NCI-H510A (cell line): ENCODE measurements around the gene ZNF605.
"Not testable (repeated sequence)": the region's sequence is repeated elsewhere in the genome, so short reads cannot be mapped to it uniquely, and the experiment has no call there.

ENCODE experiments used
- DNase-seq: peaks from one replicate; lab custom pipeline; 2025; lab: John Stamatoyannopoulos, UW

Gene ZNF605

GRCh38 chr12:132908145-132909029 is 47.7 kb downstream of the ZNF605 start:
- peak; percentile 97 for DNase-seq

- not testable (repeated sequence) for DNase-seq
Measured at GRCh38 chr12:132907789-132908144, 48.3 kb downstream of the ZNF605 start.

DNA sequence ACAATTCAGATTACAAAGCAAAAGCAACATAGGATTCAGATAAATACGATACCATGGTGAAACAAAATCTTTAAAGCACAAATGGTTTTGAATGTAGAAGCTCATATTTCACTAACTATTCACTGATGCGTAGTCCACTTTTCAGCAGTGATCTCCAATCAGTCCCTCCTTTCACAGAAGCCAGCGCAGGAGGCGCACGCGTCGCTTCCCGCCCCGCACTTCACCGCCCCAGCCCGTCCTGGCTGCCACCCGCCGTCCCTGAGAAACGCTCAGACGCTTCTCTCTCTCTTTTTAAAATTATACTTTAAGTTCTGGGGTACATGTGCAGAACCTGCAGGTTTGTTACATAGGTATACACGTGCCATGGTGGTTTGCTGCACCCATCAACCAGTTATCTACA is 48.9 kb downstream of the ZNF605 start:
- DNase-seq, result no peak

- DNase-seq, result no peak
Measured at GRCh38 chr12:132904718-132905328, 51.3 kb downstream of the ZNF605 start.

DNA sequence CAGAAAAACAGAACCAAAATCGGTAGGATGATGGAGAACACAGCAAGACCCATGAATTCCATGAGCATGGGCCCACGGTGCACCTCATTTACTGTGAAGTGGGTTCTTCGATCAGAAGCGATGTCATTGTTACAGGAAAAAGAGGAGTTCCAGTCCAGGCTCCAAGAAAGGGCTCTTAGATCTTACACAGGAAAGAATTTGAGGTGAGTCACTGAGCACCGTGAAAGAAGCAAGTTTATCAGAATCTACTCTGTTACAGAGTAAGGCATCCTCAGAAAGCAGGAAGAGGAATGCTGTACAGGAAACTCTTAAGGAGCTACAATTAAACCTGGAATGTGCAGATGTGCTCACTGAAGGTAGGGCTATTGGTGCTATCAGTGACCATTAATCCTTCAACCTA is 57.1 kb downstream of the ZNF605 start:
- no peak for DNase-seq

DNA sequence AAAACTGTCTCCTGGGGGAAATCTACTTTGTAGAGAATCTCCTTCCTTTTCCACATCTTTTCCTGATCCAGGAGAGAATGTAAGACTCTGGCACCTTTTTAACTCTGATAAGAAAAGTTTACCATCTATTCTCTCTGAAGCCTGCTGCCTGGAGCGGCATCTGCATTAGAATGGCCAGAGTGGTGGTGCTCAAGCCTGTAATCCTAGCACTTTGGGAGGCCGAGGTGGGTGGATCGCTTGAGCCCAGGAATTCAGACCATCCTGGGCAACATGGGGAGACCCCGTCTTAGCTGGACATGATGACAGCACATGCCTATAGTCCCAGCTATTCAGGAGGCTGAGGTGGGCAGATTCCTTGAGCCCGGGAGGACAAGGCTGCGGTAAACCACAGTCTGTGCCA is 67.3 kb downstream of the ZNF605 start:
- DNase-seq, result no peak

DNA sequence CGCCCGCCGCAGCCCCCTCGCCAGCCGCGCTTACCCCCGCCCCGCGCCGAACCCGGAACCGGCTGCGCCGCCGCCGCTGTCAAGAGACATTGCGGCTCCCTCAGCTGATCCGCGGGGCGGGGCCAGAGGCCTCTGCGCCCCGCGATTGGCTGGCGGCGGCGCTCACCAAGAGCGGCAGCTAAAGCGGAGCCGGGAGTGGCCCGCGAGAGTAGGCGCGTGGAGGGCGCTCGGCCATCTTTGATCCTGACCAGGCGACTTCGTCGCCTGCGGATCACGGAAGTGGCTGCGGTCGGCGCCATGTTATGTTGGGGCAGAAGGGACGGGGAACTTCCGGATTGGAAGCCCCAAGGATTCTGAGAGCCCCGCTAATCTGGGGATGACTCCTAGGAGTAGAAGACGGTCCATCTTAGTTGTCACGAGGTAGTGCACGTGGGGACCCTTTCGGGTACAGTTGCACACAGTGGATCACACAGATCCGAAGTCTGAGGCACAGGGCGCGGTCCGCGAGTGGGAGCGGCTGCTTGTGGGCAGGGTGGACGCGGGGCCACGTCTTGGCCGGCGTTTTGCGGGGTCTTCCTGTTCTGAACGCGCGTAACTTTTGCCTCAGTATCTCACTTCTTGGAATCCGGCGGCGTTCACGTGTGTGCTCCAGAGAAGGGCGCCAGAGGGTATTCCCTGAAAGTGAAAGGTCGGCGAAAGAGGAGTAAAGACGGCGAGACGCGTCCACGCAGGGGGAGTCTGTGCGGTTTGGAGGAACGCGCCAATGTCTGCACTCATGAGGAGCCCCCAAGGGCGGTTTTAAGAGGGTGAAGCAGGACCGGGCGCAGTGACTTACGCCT is 68.4 kb downstream of the ZNF605 start, which contains the start of gene CHFR:
TSS of gene CHFR (minus strand) at position 93 of the 839 bp plus-strand sequence. CDS start 277 bp downstream, outside the sequence.
- DNase-seq, result peak; percentile 98

- DNase-seq, result no peak
Measured at GRCh38 chr12:132886529-132887477, 69.3 kb downstream of the ZNF605 start.

GRCh38 chr12:132881818-132882217 is 74.3 kb downstream of the ZNF605 start:
- no peak for DNase-seq

GRCh38 chr12:132874620-132875019 is 81.5 kb downstream of the ZNF605 start:
- DNase-seq, result not testable (repeated sequence)

DNA sequence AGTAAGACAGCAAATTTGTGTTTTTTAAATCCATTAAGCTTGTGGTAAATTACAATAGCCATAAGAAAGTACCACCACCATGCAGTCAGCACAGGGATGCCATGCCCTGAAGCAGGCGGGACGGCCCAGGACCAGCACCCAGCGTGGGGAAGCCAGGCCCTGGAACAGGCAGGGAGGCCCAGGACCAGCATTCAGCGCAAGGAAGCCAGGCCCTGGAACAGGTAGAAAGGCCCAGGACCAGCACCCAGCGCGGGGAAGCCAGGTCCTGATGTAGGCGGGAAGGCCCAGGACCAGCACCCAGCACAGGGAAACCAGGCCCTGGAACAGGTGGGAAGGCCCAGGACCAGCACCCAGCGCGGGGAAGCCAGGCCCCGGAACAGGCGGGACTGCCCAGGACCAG is 81.9 kb downstream of the ZNF605 start:
- no peak for DNase-seq

- no peak for DNase-seq
Measured at GRCh38 chr12:132873724-132874123, 82.4 kb downstream of the ZNF605 start.

DNA sequence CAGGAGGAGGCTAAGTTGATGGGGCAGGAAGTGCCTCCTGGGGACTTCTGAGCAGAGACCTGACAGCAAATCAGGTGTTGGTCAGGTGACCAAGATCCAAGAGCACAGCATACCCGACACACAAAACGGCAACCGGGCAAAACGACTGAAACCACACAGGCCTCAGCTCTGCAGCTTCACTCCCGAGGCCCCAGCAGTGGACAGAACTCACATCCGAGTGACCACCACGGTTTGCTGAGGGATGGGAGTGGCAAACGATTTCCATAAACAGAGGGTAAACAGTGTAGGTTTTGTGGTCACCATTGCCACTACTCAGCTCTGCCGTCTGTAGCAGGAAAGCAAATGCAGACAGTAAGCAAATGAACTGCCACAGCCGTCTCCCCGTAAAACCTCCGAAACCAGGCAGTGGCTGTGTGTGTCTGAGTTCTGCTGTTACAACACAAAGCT is 83.1 kb downstream of the ZNF605 start:
- no peak for DNase-seq

GRCh38 chr12:132872073-132872855 is 83.8 kb downstream of the ZNF605 start:
- DNase-seq, result no peak

DNA sequence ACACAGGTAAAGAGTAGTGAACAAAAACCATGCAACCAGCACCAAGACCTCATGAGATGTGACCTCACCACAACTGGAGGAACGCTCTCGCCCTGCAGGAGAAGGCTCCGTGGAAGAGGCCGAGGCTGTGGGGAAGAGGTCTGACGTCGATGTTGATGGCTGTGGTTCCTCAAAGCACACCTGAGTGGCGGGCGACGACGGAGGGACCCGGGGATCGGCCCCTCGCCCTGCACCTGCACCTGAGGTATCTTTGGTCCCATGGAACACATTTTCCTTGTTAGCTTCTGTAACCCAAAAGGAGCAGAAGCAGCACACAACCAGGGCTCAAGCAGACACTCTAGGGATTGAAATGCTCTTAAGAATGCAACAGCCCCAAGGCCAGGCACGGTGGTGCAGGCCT is 86.6 kb downstream of the ZNF605 start:
- no peak for DNase-seq
